ENCODE results near the gene MAVS. TPM values are rescaled to one million over a fixed set of nuclear protein-coding genes. Genes with fewer than 3 reads are reported as not detected.

Gene MAVS
- total and polyA plus RNA-seq, 3 donors from 2014 or later: 14.5 to 34.6 (median 28.5) TPM

DNA sequence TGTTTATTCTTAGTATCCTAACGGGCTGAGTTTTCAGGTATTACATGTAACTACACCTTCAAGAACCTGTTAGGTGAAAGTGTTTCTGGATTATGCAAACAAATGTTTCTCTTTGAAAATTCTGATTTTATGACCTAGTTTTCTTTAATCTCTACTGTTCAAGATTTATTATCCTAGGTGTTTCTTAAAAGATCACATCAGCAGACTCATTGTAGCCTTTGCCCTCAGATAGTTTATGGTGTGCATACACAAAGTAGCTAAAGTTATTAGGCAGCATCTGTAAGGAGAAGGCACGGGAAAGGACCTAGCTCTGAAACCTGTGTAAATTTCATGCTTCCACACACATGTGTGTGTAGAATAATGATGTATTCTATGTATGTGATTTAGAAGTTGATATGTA is 64.2 kb downstream of the MAVS start:
- Histone ChIP-seq H3K27me3 (no peaks in the 10 kb centered on the region), H3K36me3 (ENCODE audit: low read depth, missing control alignments) (no peaks in the 10 kb centered on the region), H3K27ac (peak overlapping the region in 1 of 2 donors; percentile 48), H3K4me1 (peaks cover 37% of the 10 kb centered on the region), H3K4me3 (no peak overlapping the region), H3K9me3 (no peaks in the 10 kb centered on the region)
- DNase-seq: no peak
- 60 to 81% methylated on average over 2 of the region's 2 CpGs for WGBS, 2 donors
- intact Hi-C loops (cut with DNase I; ENCODE audit: low total_unique reads): no loop called here
- TF ChIP-seq, protein P1, sequence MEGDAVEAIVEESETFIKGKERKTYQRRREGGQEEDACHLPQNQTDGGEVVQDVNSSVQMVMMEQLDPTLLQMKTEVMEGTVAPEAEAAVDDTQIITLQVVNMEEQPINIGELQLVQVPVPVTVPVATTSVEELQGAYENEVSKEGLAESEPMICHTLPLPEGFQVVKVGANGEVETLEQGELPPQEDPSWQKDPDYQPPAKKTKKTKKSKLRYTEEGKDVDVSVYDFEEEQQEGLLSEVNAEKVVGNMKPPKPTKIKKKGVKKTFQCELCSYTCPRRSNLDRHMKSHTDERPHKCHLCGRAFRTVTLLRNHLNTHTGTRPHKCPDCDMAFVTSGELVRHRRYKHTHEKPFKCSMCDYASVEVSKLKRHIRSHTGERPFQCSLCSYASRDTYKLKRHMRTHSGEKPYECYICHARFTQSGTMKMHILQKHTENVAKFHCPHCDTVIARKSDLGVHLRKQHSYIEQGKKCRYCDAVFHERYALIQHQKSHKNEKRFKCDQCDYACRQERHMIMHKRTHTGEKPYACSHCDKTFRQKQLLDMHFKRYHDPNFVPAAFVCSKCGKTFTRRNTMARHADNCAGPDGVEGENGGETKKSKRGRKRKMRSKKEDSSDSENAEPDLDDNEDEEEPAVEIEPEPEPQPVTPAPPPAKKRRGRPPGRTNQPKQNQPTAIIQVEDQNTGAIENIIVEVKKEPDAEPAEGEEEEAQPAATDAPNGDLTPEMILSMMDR (IDR thresholded peaks at IDR 0.05): no peak

DNA sequence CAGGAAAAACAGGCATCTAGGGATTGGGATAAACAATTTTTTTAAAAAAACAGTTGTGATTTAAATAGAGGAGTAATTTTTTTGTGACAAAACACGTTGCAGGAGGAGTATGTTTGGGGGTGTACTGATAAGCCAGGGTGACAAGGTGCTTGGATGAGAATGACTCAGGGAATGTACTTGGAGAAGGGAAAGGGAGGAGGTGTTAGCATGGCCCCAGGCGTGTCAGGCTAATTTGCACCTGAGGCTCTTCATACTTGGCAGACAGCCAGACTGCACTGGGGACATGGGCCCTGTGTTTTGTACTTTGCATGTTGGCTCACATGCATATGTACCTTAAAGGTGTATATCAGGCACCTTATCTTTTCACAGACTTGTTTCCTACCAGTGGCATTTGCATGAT is 65.3 kb downstream of the MAVS start:
- no peak overlapping the region for H3K4me3 ChIP-seq
- H3K4me1 ChIP-seq: peaks cover 37% of the 10 kb centered on the region
- no peaks in the 10 kb centered on the region for H3K9me3 ChIP-seq
- 54 to 71% methylated on average over 2 of the region's 2 CpGs for WGBS, 2 donors
- TF ChIP-seq, protein P1 (IDR thresholded peaks at IDR 0.05): no peak
- no peak for TF ChIP-seq POLR2A (IDR thresholded peaks at IDR 0.05)
- no peak overlapping the region for H3K27ac ChIP-seq
- DNase-seq: peak; percentile 7
- intact Hi-C loops (cut with DNase I; ENCODE audit: low total_unique reads): no loop called here
- H3K36me3 ChIP-seq (ENCODE audit: low read depth, missing control alignments): no peaks in the 10 kb centered on the region
- no peaks in the 10 kb centered on the region for H3K27me3 ChIP-seq

DNA sequence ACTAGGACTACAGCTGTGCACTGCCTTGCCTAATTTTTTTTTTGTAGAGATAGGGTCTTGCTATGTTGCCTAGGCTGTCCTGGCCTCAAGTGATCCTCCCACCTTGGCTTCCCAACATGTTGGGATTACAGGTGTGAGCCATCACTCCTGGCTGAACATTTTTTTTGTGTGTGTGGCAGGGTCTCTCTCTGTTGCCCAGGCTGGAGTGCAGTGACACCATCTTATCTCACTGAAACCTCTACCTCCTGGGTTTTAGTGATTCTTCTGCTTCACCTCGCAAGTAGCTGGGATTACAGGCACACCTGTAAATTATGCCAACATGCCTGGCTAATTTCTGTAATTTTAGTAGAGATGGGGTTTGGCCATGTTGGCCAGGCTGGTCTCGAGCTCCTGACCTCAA is 67.8 kb downstream of the MAVS start:
- Histone ChIP-seq H3K4me1 (peaks cover 17% of the 10 kb centered on the region), H3K27me3 (no peaks in the 10 kb centered on the region), H3K4me3 (no peak overlapping the region), H3K27ac (no peak overlapping the region), H3K9me3 (no peaks in the 10 kb centered on the region), H3K36me3 (ENCODE audit: low read depth, missing control alignments) (no peaks in the 10 kb centered on the region)
- intact Hi-C loops (cut with DNase I; ENCODE audit: low total_unique reads): no loop called here
- 100% methylated on average over 2 of the region's 2 CpGs for WGBS, 2 donors
- no peak for TF ChIP-seq POLR2A (IDR thresholded peaks at IDR 0.05)
- TF ChIP-seq, protein P1 (IDR thresholded peaks at IDR 0.05): no peak
- DNase-seq: no peak

DNA sequence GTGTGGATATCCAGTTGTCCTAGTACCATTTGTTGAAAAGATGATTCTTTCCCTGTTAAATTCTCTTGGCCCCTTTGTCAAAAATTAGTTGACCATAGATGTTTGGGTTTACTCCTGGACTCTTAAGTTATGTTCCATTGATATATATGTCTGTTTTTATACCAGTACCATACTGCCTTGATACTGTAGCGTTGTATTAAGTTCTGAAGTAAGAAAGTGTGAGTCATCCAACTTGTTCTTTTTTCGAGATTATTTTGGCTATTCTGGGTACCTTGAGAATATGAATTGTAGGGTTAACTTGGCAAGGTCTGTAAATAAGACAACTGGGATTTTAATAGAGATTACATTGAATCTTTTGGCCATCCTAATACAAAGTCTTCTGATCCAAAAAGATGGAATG is 69.1 kb downstream of the MAVS start:
- H3K27me3 ChIP-seq: no peaks in the 10 kb centered on the region
- peaks cover 8% of the 10 kb centered on the region for H3K4me1 ChIP-seq
- TF ChIP-seq, protein P1 (IDR thresholded peaks at IDR 0.05): no peak
- no peak for TF ChIP-seq POLR2A (IDR thresholded peaks at IDR 0.05)
- no peak for DNase-seq
- intact Hi-C loops (cut with DNase I; ENCODE audit: low total_unique reads): no loop called here
- no peaks in the 10 kb centered on the region for H3K9me3 ChIP-seq
- H3K4me3 ChIP-seq: no peak overlapping the region
- H3K27ac ChIP-seq: no peak overlapping the region
- 58 to 60% methylated on average over 2 of the region's 2 CpGs for WGBS, 2 donors
- H3K36me3 ChIP-seq (ENCODE audit: low read depth, missing control alignments): no peaks in the 10 kb centered on the region

DNA sequence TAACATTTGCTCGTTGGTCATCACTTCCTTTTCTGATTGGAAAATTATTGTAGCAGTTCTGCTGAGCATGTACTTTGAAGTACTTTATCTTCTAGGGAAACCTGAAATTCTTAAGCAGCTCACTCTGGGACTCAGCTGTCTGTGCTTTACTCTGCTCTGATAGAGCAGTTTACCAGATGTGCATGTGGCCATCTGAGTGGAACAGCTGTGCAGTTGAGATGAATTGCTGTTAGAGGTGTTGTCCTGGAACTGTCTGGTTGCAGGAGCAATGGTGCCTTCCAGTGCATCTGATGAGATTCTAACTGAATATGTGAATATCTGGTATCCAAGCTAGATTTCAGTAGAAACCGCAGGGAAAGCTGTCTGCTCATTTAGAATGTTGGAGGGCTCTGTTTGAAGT is 69.7 kb downstream of the MAVS start:
- Histone ChIP-seq H3K4me1 (peaks cover 1% of the 10 kb centered on the region), H3K4me3 (no peak overlapping the region), H3K27ac (no peak overlapping the region), H3K36me3 (ENCODE audit: low read depth, missing control alignments) (no peaks in the 10 kb centered on the region), H3K27me3 (no peaks in the 10 kb centered on the region), H3K9me3 (no peaks in the 10 kb centered on the region)
- intact Hi-C loops (cut with DNase I; ENCODE audit: low total_unique reads): no loop called here
- no peak for TF ChIP-seq POLR2A (IDR thresholded peaks at IDR 0.05)
- TF ChIP-seq, protein P1 (IDR thresholded peaks at IDR 0.05): no peak
- no peak for DNase-seq
- WGBS, 2 donors: 42 to 47% methylated on average over 2 of the region's 2 CpGs

Data from testis (tissue), 3 donors.